GM12873 (cell line): Measurements from ENCODE around the gene AURKB.
A peak's percentile ranks its signal among the peaks of the same experiment; 100 is the strongest.

Source experiments
- TF ChIP-seq, protein P1 (sequence below): IDR thresholded peaks from 2 replicates; pipeline ENCODE4 v1.5.1; 2012; ENCODE audit warnings: low read depth, mild to moderate bottlenecking, moderate library complexity, low read length, control low read depth; ENCODE audit not compliant: insufficient read depth; ENCODE audit errors: missing control alignments

AURKB gene

GRCh38 chr17:8209907-8210760 lies at the start of gene AURKB:
Gene AURKB (minus strand): TSS chr17:8210575. CDS start chr17:8210224, 351 bp downstream.
- TF ChIP-seq, protein P1, sequence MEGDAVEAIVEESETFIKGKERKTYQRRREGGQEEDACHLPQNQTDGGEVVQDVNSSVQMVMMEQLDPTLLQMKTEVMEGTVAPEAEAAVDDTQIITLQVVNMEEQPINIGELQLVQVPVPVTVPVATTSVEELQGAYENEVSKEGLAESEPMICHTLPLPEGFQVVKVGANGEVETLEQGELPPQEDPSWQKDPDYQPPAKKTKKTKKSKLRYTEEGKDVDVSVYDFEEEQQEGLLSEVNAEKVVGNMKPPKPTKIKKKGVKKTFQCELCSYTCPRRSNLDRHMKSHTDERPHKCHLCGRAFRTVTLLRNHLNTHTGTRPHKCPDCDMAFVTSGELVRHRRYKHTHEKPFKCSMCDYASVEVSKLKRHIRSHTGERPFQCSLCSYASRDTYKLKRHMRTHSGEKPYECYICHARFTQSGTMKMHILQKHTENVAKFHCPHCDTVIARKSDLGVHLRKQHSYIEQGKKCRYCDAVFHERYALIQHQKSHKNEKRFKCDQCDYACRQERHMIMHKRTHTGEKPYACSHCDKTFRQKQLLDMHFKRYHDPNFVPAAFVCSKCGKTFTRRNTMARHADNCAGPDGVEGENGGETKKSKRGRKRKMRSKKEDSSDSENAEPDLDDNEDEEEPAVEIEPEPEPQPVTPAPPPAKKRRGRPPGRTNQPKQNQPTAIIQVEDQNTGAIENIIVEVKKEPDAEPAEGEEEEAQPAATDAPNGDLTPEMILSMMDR = no peak

- TF ChIP-seq, protein P1 = no peak
These were observed 47.4 kb upstream of the AURKB start for GRCh38 chr17:8257801-8258200.

GRCh38 chr17:8256691-8257090 lies 46.3 kb upstream of the AURKB start:
- TF ChIP-seq, protein P1 = no peak

- TF ChIP-seq, protein P1 = no peak
These were observed 45.9 kb upstream of the AURKB start for GRCh38 chr17:8256291-8256690.

DNA sequence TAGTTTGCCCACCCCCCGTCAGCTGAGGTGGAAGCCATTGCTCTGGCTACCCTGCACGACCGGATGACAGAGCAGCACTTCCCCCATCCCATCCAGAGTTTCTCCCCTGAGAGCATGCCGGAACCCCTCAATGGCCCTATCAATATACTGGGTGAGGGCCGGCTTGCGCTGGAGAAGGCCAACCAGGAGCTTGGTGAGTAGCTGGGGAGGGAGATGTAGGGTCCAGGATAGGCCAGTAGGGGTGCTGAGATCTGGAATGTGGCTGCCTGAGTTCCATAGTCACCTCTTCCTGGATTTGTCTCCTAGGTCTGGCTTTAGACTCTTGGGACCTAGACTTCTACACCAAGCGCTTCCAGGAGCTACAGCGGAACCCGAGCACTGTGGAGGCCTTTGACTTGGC lies 45.1 kb upstream of the AURKB start:
- TF ChIP-seq, protein P1 = peak; percentile 20

- TF ChIP-seq, protein P1 = no peak
These were observed 44.5 kb upstream of the AURKB start for GRCh38 chr17:8254881-8255280.

DNA sequence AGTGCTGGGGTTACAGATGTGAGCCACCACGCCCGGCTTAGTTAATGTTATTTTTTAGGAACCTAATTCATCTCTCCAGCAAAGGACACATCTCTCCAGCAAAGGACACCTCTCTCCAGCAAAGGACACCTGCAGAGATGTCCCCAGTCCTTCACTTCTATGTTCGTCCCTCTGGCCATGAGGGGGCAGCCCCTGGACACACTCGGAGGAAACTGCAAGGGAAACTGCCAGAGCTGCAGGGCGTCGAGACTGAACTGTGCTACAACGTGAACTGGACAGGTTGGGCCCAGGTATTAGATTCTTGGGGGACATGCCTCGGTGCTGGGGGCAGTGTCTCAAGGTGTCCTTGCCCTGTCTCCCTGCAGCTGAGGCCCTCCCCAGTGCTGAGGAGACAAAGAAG lies 43.4 kb upstream of the AURKB start:
- TF ChIP-seq, protein P1 = peak; percentile 18
